Measurements from ENCODE around the gene ZC2HC1B. TPM values are rescaled to one million over a fixed set of nuclear protein-coding genes. Genes with fewer than 3 reads are reported as not detected.
"Not testable (repeated sequence)": the region's sequence is repeated elsewhere in the genome, so short reads cannot be mapped to it uniquely, and the experiment has no call there.

ZC2HC1B gene
- total RNA-seq, 1 donor from 2014 or later, result not detected

DNA sequence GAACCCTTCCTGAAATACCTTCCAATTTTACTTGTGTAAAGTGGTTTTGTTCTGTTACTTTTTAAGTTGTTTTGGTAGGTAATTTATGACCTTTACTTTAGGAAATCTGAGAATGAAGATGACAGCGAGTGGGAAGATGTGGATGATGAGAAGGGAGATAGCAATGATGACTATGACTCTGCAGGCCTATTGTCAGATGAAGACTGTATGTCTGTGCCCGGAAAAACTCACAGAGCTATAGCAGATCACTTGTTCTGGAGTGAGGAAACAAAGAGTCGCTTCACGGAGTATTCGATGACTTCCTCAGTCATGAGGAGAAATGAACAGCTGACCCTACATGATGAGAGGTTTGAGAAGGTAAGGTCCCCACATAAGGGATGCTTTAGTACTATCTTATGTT, 6.6 kb upstream of the ZC2HC1B start:
- H3K36me3 ChIP-seq, result peaks cover 83% of the 10 kb centered on the region
- DNase-seq (no peak), ATAC-seq (no peak)
- H3K4me1 ChIP-seq, result no peaks in the 10 kb centered on the region
- H3K4me3 ChIP-seq, result no peak overlapping the region
- H3K27ac ChIP-seq, result no peak overlapping the region
- intact Hi-C loops (cut with DNase I), result no loop called here
- H3K9me3 ChIP-seq, result no peaks in the 10 kb centered on the region
- no peaks in the 10 kb centered on the region for H3K27me3 ChIP-seq
- TF ChIP-seq, protein P1, sequence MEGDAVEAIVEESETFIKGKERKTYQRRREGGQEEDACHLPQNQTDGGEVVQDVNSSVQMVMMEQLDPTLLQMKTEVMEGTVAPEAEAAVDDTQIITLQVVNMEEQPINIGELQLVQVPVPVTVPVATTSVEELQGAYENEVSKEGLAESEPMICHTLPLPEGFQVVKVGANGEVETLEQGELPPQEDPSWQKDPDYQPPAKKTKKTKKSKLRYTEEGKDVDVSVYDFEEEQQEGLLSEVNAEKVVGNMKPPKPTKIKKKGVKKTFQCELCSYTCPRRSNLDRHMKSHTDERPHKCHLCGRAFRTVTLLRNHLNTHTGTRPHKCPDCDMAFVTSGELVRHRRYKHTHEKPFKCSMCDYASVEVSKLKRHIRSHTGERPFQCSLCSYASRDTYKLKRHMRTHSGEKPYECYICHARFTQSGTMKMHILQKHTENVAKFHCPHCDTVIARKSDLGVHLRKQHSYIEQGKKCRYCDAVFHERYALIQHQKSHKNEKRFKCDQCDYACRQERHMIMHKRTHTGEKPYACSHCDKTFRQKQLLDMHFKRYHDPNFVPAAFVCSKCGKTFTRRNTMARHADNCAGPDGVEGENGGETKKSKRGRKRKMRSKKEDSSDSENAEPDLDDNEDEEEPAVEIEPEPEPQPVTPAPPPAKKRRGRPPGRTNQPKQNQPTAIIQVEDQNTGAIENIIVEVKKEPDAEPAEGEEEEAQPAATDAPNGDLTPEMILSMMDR (IDR thresholded peaks at IDR 0.05), result no peak

DNA sequence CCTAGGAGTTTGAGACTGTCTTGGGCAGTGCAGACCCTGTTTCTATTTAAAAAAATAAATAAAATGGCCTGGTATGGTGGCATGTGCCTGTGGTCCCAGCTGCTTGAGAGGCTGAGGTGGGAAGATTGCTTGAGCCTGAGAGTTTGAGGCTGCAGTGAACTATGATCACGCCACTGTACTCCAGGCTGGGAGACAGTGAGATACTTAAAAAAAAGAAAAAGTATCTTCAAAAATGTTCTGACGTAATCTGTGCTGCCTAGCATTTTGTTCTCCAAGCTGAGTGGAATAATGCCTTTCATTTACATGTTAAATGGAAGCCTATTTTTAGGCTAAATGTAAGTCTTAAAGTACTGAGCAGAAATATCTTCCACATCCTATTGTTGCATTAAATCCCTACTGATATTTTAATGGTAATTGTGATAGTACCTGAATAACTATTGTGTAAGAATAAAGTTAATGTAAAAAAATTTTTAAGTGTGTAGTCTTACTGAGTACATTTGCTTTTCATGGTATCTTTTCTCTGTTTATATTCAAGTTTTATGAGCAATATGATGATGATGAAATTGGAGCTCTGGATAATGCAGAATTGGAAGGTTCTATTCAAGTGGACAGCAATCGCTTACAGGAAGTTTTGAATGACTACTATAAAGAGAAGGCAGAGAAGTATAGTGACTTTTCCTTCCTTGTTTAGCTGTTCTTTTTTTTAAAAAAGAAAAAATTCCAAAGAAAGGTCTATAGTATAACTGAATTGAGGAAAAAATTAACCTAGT, 4.2 kb upstream of the ZC2HC1B start:
- H3K27ac ChIP-seq, result no peak overlapping the region
- H3K4me3 ChIP-seq, result no peak overlapping the region
- H3K9me3 ChIP-seq, result no peaks in the 10 kb centered on the region
- no peak for ATAC-seq
- peaks cover 96% of the 10 kb centered on the region for H3K36me3 ChIP-seq
- TF ChIP-seq, protein P1 (IDR thresholded peaks at IDR 0.05), result no peak
- no peaks in the 10 kb centered on the region for H3K27me3 ChIP-seq
- no peaks in the 10 kb centered on the region for H3K4me1 ChIP-seq
- intact Hi-C loops (cut with DNase I), result no loop called here
- no peak for DNase-seq

DNA sequence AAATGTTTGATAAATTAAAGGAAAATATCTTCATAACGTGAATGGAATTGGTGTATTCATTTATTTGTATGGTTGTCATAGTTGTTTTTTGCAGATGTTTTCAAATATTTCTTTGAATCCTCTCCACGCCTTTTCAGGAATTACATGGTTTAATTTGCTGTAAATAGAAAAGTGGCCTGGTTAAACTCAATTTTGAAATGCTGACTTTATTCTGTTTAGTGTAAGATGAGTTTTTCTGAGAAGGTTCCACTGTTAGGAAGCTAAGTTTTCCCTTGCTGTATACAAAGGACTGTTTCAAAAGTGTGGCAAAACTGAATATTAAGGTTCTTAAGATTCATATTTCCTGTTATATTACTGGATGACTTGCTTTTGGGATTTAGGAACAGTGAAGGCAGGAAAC, 503 bp upstream of the ZC2HC1B start:
- no peak for ATAC-seq
- Histone ChIP-seq H3K4me3 (no peak overlapping the region), H3K9me3 (no peaks in the 10 kb centered on the region), H3K27ac (no peak overlapping the region), H3K27me3 (no peaks in the 10 kb centered on the region), H3K4me1 (no peaks in the 10 kb centered on the region), H3K36me3 (peaks cover 60% of the 10 kb centered on the region)
- TF ChIP-seq, protein P1 (IDR thresholded peaks at IDR 0.05), result no peak
- DNase-seq, result no peak
- intact Hi-C loops (cut with DNase I), result no loop called here

DNA sequence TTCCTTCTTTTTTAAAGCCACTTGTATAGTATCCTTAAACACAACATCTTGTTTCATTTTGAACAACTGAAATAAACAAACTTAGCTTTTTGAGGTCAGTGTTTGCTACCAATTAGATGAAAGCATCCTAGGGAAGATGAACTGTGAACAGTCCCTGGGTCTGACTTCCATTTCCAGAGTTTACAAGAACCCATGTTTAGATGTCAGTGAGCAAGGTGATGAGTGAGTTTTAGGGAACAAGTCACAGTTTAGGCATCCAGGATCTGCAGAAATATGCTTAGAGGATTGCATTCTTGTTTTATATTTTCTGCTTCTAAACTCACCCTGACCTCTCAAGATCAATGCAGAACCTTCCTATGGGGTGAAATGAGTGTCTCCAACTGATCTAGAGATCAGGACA, 3.0 kb downstream of the ZC2HC1B start:
- ATAC-seq (no peak), DNase-seq (no peak)
- H3K27me3 ChIP-seq, result no peaks in the 10 kb centered on the region
- H3K27ac ChIP-seq, result no peak overlapping the region
- H3K36me3 ChIP-seq, result peaks cover 25% of the 10 kb centered on the region
- H3K4me3 ChIP-seq, result no peak overlapping the region
- H3K9me3 ChIP-seq, result no peaks in the 10 kb centered on the region
- TF ChIP-seq, protein P1 (IDR thresholded peaks at IDR 0.05), result no peak
- intact Hi-C loops (cut with DNase I), result no loop called here
- no peaks in the 10 kb centered on the region for H3K4me1 ChIP-seq

DNA sequence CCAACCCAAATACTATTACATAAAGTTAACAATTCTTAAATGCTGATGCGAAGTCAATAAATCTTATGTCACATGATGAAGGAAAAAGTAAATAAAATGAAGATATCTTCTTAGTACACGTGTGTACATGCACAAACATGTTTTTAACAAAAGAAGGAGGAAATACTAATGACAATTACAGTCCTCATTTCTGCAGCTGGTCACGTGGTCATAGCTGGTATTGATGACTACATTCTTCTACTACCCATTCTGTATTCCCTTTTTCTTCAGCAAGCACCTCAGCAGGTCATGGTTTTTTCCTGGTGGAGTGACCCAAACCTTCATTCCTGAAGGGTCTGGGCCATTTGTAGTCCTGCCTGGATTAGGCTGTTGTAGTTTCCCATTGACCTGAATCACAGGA, 4.5 kb downstream of the ZC2HC1B start:
- H3K36me3 ChIP-seq; H3K9me3 ChIP-seq; H3K27ac ChIP-seq; ATAC-seq; H3K4me3 ChIP-seq; H3K27me3 ChIP-seq; DNase-seq; H3K4me1 ChIP-seq; intact Hi-C loops (cut with DNase I): not testable (repeated sequence)

DNA sequence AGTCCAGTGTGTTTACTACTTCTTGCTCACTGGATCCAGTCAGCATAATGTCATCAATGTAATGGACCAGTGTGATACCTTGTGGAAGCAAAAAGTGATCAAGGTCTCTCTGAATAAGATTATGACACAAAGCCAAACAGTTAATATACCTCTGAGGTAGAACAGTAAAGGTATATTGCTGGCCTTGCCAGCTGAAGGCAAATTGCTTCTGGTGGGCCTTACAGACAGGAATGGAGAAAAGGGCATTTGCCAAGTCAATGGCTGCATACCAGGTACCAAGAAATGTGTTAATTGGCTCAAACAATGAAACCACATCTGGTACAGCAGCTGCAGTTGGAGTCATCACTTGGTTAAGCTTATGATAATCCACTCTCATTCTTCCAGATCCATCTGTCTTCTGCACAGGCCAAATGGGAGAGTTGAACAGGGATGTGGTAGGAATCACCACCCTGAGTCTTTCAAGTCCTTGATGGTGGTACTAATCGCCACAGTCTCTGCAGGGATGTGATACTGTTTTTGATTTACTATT, 7.0 kb downstream of the ZC2HC1B start:
- intact Hi-C loops (cut with DNase I); H3K36me3 ChIP-seq; H3K4me1 ChIP-seq; H3K27me3 ChIP-seq; H3K4me3 ChIP-seq; H3K9me3 ChIP-seq; DNase-seq; H3K27ac ChIP-seq; ATAC-seq: not testable (repeated sequence)

Data from upper lobe of right lung (tissue), 1 donor.